Smooth muscle cell (in vitro differentiated cells): Measurements from ENCODE around the gene NR4A2. TPM values are rescaled to one million over a fixed set of nuclear protein-coding genes. Genes with fewer than 3 reads are reported as not detected.

Source experiments
- DNase-seq: peaks from one replicate; lab custom pipeline; 2025; ENCODE audit not compliant: unreplicated experiment; lab: John Stamatoyannopoulos, UW
- H2AFZ ChIP-seq: fragments of 200-600 bp; sonication (generic); 2 replicates; pipeline ENCODE4 v1.6.0; 2016; ENCODE audit warnings: antibody characterized with exemption, low read depth, mild to moderate bottlenecking
- H3F3A ChIP-seq: fragments of 200-600 bp; sonication (generic); 2 replicates; pipeline ENCODE4 v1.6.0; 2017; ENCODE audit warnings: antibody characterized with exemption, low read depth
- H3K27ac ChIP-seq: fragments of 200-600 bp; sonication (generic); 2 replicates; pipeline ENCODE4 v1.5.1; 2016; ENCODE audit warnings: low read depth, mild to moderate bottlenecking
- H3K27me3 ChIP-seq: fragments of 200-600 bp; sonication (generic); 2 replicates; pipeline ENCODE4 v1.6.1; 2016; ENCODE audit warnings: low read depth, mild to moderate bottlenecking
- H3K36me3 ChIP-seq: fragments of 200-600 bp; sonication (generic); 2 replicates; pipeline ENCODE4 v1.5.1; 2016; ENCODE audit warnings: low read depth
- H3K4me1 ChIP-seq: fragments of 200-600 bp; sonication (generic); 2 replicates; pipeline ENCODE4 v1.5.1; 2016; ENCODE audit warnings: low read depth
- H3K4me2 ChIP-seq: fragments of 200-600 bp; sonication (generic); 2 replicates; pipeline ENCODE4 v1.6.0; 2016; ENCODE audit warnings: mild to moderate bottlenecking
- H3K4me3 ChIP-seq: fragments of 200-600 bp; sonication (generic); 2 replicates; pipeline ENCODE4 v1.5.1; 2016; ENCODE audit warnings: mild to moderate bottlenecking
- H3K79me2 ChIP-seq: fragments of 200-600 bp; sonication (generic); 2 replicates; pipeline ENCODE4 v1.6.0; 2016; ENCODE audit warnings: low read depth, mild to moderate bottlenecking
- H3K9ac ChIP-seq: fragments of 200-600 bp; sonication (generic); 2 replicates; pipeline ENCODE4 v1.6.0; 2016; ENCODE audit warnings: low read depth
- H3K9me3 ChIP-seq: fragments of 200-600 bp; sonication (generic); replicated peaks from 2 replicates; pipeline ENCODE4 v1.5.1; 2016; ENCODE audit warnings: low read depth
- H4K20me1 ChIP-seq: fragments of 200-600 bp; sonication (generic); 2 replicates; pipeline ENCODE4 v1.6.0; 2016; ENCODE audit warnings: low read depth
- WGBS: methylation state at CpG from one replicate; pipeline ENCODE4 v1.1.7; 2016; ENCODE audit warnings: low lambda C conversion rate; 5-methylcytosine and 5-hydroxymethylcytosine counted together
- polyA plus RNA-seq: library from polyadenylated mRNA; unstranded; fragments of >200 nt; fragmentation: Nextera tagmentation; extraction: Ambion mirVana; gene quantifications from 2 replicates; pipeline ENCODE4 v1.2.1, GENCODE V29; 2016
- total RNA-seq: library from RNA; depleted of rRNA; stranded (reverse); fragments of >200 nt; gene quantifications from 2 replicates; pipeline ENCODE4 v1.2.3, GENCODE V29; 2014
- TF ChIP-seq, protein P1 (sequence below): fragments of 200-600 bp; sonication (generic); IDR thresholded peaks from 2 replicates; pipeline ENCODE4 v1.5.1; 2017; ENCODE audit warnings: borderline replicate concordance, mild to moderate bottlenecking, antibody characterized with exemption; ENCODE audit not compliant: insufficient read depth, poor library complexity, severe bottlenecking

The NR4A2 gene
- total and polyA plus RNA-seq, 2 experiments from 2014 or later: 6.7 to 14.5 TPM

DNA sequence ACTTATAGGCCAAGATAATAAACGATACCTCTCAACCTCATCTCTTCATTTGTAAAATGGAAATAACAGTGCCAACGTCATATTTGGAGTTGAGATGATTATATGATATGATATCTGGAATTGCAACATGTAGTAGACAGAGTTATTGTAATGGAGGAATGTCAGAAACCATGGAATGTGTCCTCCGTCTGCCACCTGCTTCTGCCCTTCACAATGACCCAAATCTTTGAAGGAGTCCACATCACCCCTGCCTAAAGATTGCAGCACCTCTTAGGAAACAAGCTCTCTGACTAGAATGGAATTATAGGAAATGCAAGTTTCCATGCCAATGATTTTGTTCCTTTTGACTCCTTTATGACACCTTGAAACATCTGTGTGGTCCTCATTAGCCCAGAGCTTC is 14.9 kb downstream of the NR4A2 start:
- DNase-seq: no peak
- peaks cover 7% of the 10 kb centered on the region for H3K4me1 ChIP-seq
- H2AFZ ChIP-seq: no peak overlapping the region
- H3K9ac ChIP-seq: no peak overlapping the region
- no peak overlapping the region for H3K4me3 ChIP-seq
- WGBS: 85% methylated on average over 3 of the region's 3 CpGs
- H3K36me3 ChIP-seq: no peaks in the 10 kb centered on the region
- no peaks in the 10 kb centered on the region for H3K9me3 ChIP-seq
- H4K20me1 ChIP-seq: no peaks in the 10 kb centered on the region
- H3K27ac ChIP-seq: no peak overlapping the region
- no peak overlapping the region for H3K4me2 ChIP-seq
- TF ChIP-seq, protein P1, sequence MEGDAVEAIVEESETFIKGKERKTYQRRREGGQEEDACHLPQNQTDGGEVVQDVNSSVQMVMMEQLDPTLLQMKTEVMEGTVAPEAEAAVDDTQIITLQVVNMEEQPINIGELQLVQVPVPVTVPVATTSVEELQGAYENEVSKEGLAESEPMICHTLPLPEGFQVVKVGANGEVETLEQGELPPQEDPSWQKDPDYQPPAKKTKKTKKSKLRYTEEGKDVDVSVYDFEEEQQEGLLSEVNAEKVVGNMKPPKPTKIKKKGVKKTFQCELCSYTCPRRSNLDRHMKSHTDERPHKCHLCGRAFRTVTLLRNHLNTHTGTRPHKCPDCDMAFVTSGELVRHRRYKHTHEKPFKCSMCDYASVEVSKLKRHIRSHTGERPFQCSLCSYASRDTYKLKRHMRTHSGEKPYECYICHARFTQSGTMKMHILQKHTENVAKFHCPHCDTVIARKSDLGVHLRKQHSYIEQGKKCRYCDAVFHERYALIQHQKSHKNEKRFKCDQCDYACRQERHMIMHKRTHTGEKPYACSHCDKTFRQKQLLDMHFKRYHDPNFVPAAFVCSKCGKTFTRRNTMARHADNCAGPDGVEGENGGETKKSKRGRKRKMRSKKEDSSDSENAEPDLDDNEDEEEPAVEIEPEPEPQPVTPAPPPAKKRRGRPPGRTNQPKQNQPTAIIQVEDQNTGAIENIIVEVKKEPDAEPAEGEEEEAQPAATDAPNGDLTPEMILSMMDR: no peak
- no peaks in the 10 kb centered on the region for H3F3A ChIP-seq
- no peaks in the 10 kb centered on the region for H3K79me2 ChIP-seq
- H3K27me3 ChIP-seq: peaks cover 52% of the 10 kb centered on the region

DNA sequence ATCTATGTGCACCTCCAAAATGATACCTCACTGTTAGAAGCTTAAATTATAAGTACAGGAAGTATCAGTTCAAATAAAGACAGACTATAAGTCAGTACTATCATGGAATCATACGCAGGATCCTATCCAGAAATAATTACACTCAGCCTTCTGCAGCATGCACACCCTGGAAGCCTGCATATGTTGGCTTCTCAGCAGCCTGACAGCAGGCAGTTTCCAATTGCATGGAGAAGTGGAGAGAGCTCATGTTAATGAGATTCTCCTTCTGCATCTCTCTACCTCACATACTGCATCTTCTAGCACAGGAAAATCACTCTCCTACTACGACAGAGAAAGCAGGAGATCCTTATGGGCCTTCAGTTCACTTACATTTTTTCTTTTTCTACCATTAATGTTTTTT is 20.5 kb downstream of the NR4A2 start:
- peaks cover 21% of the 10 kb centered on the region for H3K27me3 ChIP-seq
- H3K79me2 ChIP-seq: no peaks in the 10 kb centered on the region
- no peaks in the 10 kb centered on the region for H3K36me3 ChIP-seq
- no peak for DNase-seq
- no peaks in the 10 kb centered on the region for H3K4me1 ChIP-seq
- H3K4me3 ChIP-seq: no peak overlapping the region
- H3K27ac ChIP-seq: no peak overlapping the region
- 75% methylated on average over 2 of the region's 2 CpGs for WGBS
- no peaks in the 10 kb centered on the region for H3F3A ChIP-seq
- H4K20me1 ChIP-seq: no peaks in the 10 kb centered on the region
- no peak overlapping the region for H2AFZ ChIP-seq
- no peaks in the 10 kb centered on the region for H3K9me3 ChIP-seq
- H3K9ac ChIP-seq: no peak overlapping the region
- no peak overlapping the region for H3K4me2 ChIP-seq
- TF ChIP-seq, protein P1: no peak

DNA sequence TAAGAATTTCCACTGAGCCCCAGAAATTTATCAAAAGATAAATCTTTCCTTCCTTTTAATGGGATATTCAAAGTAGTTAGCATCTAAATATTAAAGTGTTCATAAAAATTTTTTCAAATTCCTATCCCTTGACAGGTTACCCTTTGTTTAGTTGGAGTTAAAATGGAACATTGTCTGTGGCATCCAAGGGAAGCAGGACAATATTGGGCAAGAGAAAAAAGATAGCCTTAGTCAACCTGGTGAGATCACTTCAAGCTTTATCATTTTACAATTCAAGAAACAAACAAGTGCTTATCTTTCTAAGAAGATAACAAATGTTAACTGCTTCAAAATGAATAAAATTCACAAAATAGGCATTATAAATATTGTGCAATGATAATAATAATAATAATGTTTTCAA is 21.7 kb downstream of the NR4A2 start:
- Histone ChIP-seq H3F3A (no peaks in the 10 kb centered on the region), H3K79me2 (no peaks in the 10 kb centered on the region), H3K4me3 (no peak overlapping the region), H3K4me1 (no peaks in the 10 kb centered on the region), H2AFZ (no peak overlapping the region), H3K9me3 (no peaks in the 10 kb centered on the region), H4K20me1 (no peaks in the 10 kb centered on the region), H3K27me3 (peaks cover 21% of the 10 kb centered on the region), H3K27ac (no peak overlapping the region), H3K36me3 (no peaks in the 10 kb centered on the region), H3K9ac (no peak overlapping the region), H3K4me2 (no peak overlapping the region)
- TF ChIP-seq, protein P1: no peak
- no peak for DNase-seq

DNA sequence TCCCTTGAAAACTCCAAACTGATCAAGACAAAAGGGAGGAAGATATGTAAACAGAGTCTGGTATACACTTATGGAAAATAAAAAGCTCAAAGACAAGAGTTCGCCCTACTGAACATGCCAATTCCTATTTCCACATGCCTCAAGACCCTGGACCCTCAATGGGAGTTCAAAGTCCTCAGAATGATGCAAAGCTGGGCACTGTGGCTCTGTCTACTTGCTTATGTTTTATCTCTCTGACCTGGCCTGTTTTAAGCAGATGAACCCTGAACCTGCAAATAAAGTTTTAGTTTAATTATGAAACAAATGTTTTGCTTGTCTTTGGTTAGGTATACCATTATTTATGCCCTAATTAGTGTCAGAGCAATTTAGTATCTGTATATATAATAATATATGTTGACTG is 22.6 kb downstream of the NR4A2 start:
- no peaks in the 10 kb centered on the region for H3K36me3 ChIP-seq
- H4K20me1 ChIP-seq: no peaks in the 10 kb centered on the region
- H3K4me2 ChIP-seq: no peak overlapping the region
- WGBS: 46% methylated on average over 1 of the region's 1 CpG
- H3K79me2 ChIP-seq: no peaks in the 10 kb centered on the region
- no peaks in the 10 kb centered on the region for H3K9me3 ChIP-seq
- H3K4me3 ChIP-seq: no peak overlapping the region
- H3K27ac ChIP-seq: no peak overlapping the region
- TF ChIP-seq, protein P1: no peak
- no peak overlapping the region for H2AFZ ChIP-seq
- H3K9ac ChIP-seq: no peak overlapping the region
- H3K4me1 ChIP-seq: no peaks in the 10 kb centered on the region
- no peak for DNase-seq
- peaks cover 21% of the 10 kb centered on the region for H3K27me3 ChIP-seq
- no peaks in the 10 kb centered on the region for H3F3A ChIP-seq
